H1 (cell line): ENCODE measurements around the gene NIT2. TPM values are rescaled to one million over a fixed set of nuclear protein-coding genes. Genes with fewer than 3 reads are reported as not detected.

Experiments
- CTCF ChIA-PET: fragments of 300-600 bp; sonication (Branson Sonifier 250); formaldehyde crosslinking; loops from one replicate; lab custom pipeline; 2021; ENCODE audit not compliant: partially characterized antibody; lab: Charles Lee
- POLR2A ChIA-PET: fragments of 300-600 bp; sonication (Branson Sonifier 250); formaldehyde crosslinking; loops from one replicate; lab custom pipeline; 2021; ENCODE audit warnings: inconsistent platforms; ENCODE audit not compliant: partially characterized antibody; lab: Charles Lee
- DNase-seq, 2 experiments: peaks; one replicate each; pipeline versions ENCODE4 v3.0.0 to v3.0.0-alpha.2; 2010 to 2022; ENCODE audit warnings: low spot score in 2 of 2, low read depth in 1 of 2, mixed read lengths in 1 of 2
- FAIRE-seq: peaks from 2 replicates; lab custom pipeline; 2011; peaks lifted over from hg19 to GRCh38; lab: Jason Lieb, UNC
- H2AFZ ChIP-seq: 2 replicates; pipeline ENCODE4 v1.8.1; 2012; ENCODE audit warnings: low read length, inconsistent platforms
- H2AK5ac ChIP-seq: 2 replicates; pipeline ENCODE4 v1.6.1; 2013; ENCODE audit warnings: low read depth, low read length
- H2BK120ac ChIP-seq: replicated peaks from 2 replicates; pipeline ENCODE3; 2013; ENCODE audit warnings: low read depth, low read length, inconsistent platforms
- H2BK12ac ChIP-seq: 2 replicates; pipeline ENCODE4 v1.6.1; 2013; ENCODE audit warnings: low read depth, low read length
- H2BK15ac ChIP-seq: 2 replicates; pipeline ENCODE4 v1.6.1; 2013; ENCODE audit warnings: low read length
- H2BK20ac ChIP-seq: 2 replicates; pipeline ENCODE4 v1.6.1; 2013; ENCODE audit warnings: low read length
- H2BK5ac ChIP-seq: 2 replicates; pipeline ENCODE4 v1.6.1; 2013; ENCODE audit warnings: low read depth, low read length
- H3K14ac ChIP-seq: 2 replicates; pipeline ENCODE4 v1.6.1; 2013; ENCODE audit warnings: inconsistent platforms; ENCODE audit not compliant: insufficient read length
- H3K18ac ChIP-seq: 2 replicates; pipeline ENCODE4 v1.6.1; 2013; ENCODE audit warnings: low read length; ENCODE audit errors: extremely low read depth
- H3K23ac ChIP-seq: 2 replicates; pipeline ENCODE4 v1.6.1; 2013; ENCODE audit warnings: inconsistent platforms; ENCODE audit not compliant: insufficient read length
- H3K23me2 ChIP-seq: 2 replicates; pipeline ENCODE4 v1.6.1; 2013; ENCODE audit warnings: low read depth, low read length
- H3K27ac ChIP-seq: 2 replicates; pipeline ENCODE4 v1.6.1; 2011; ENCODE audit warnings: low read depth, low read length, inconsistent platforms
- H3K27me3 ChIP-seq, 4 experiments: replicated peaks in 1 of 4; 1 replicate in 1 of 4; 2 replicates in 3 of 4; pipeline versions ENCODE4 v1.6.1 to v1.8.1; 2011 to 2013; ENCODE audit warnings: low read length in 3 of 4, mild to moderate bottlenecking in 3 of 4, inconsistent platforms in 2 of 4, mixed read lengths in 2 of 4, moderate library complexity in 1 of 4; ENCODE audit not compliant: control insufficient read depth in 3 of 4, insufficient read depth in 3 of 4; ENCODE audit errors: extremely low read depth in 1 of 4
- H3K36me3 ChIP-seq, 4 experiments: 2 replicates each; pipeline versions ENCODE4 v1.6.1 to v1.8.1; 2011 to 2013; ENCODE audit warnings: mild to moderate bottlenecking in 4 of 4, low read length in 3 of 4, moderate library complexity in 2 of 4, control low read depth in 1 of 4, inconsistent platforms in 1 of 4; ENCODE audit not compliant: insufficient read depth in 4 of 4, control insufficient read depth in 2 of 4
- H3K4ac ChIP-seq: replicated peaks from 2 replicates; pipeline ENCODE3; 2013; ENCODE audit warnings: low read length, low read depth, mixed read lengths, inconsistent platforms; ENCODE audit not compliant: insufficient read length
- H3K4me1 ChIP-seq, 4 experiments: replicated peaks in 1 of 4; 1 replicate in 1 of 4; 2 replicates in 3 of 4; pipeline versions ENCODE4 v1.6.1 to v1.8.1; 2011 to 2013; ENCODE audit warnings: low read length in 3 of 4, inconsistent platforms in 2 of 4, mixed read lengths in 1 of 4; ENCODE audit not compliant: insufficient read depth in 4 of 4, control insufficient read depth in 3 of 4
- H3K4me2 ChIP-seq, 2 experiments: 2 replicates each; pipeline versions ENCODE4 v1.6.1 to v1.8.1; 2011 to 2013; ENCODE audit warnings: low read depth in 2 of 2, low read length in 2 of 2, control low read depth in 1 of 2, inconsistent platforms in 1 of 2, mild to moderate bottlenecking in 1 of 2; ENCODE audit not compliant: insufficient read depth in 1 of 2
- H3K4me3 ChIP-seq, 4 experiments: fragments of 200-600, 300-600 bp in 1 of 4; sonication (generic), shearing (Covaris generic), sonication (Bioruptor Twin) in 1 of 4; 2 replicates each; pipeline versions ENCODE4 v1.5.1 to v1.8.1; 2011 to 2016; ENCODE audit warnings: low read length in 4 of 4, low read depth in 3 of 4, control low read depth in 2 of 4, inconsistent platforms in 2 of 4, mild to moderate bottlenecking in 2 of 4, mixed read lengths in 1 of 4, moderate library complexity in 1 of 4; ENCODE audit not compliant: insufficient read depth in 2 of 4; ENCODE audit errors: extremely low read depth in 1 of 4
- H3K56ac ChIP-seq: replicated peaks from 2 replicates; pipeline ENCODE3; 2013; ENCODE audit warnings: low read depth, mild to moderate bottlenecking, mixed read lengths, low read length, inconsistent platforms; ENCODE audit not compliant: insufficient read length
- H3K79me1 ChIP-seq: 2 replicates; pipeline ENCODE4 v1.6.1; 2013; ENCODE audit warnings: low read depth, low read length, control low read depth
- H3K79me2 ChIP-seq, 2 experiments: 2 replicates each; pipeline versions ENCODE4 v1.6.1 to v1.8.1; 2012 to 2013; ENCODE audit warnings: low read length in 2 of 2, mild to moderate bottlenecking in 2 of 2, inconsistent platforms in 1 of 2; ENCODE audit not compliant: insufficient read depth in 2 of 2, control insufficient read depth in 1 of 2
- H3K9ac ChIP-seq, 4 experiments: replicated peaks in 1 of 4; 1 replicate in 1 of 4; 2 replicates in 3 of 4; pipeline versions ENCODE4 v1.6.1 to v1.8.1; 2011 to 2013; ENCODE audit warnings: low read depth in 3 of 4, low read length in 3 of 4, control low read depth in 2 of 4, mild to moderate bottlenecking in 2 of 4, moderate library complexity in 2 of 4, inconsistent platforms in 1 of 4; ENCODE audit errors: extremely low read depth in 1 of 4
- H3K9me3 ChIP-seq, 2 experiments: 2 replicates each; pipeline versions ENCODE4 v1.6.1 to v1.8.1; 2012 to 2013; ENCODE audit warnings: mild to moderate bottlenecking in 2 of 2, moderate library complexity in 2 of 2, control low read depth in 1 of 2, inconsistent platforms in 1 of 2, low read depth in 1 of 2, low read length in 1 of 2, mixed read lengths in 1 of 2; ENCODE audit not compliant: insufficient read depth in 2 of 2
- H4K20me1 ChIP-seq, 2 experiments: replicated peaks in 1 of 2; 2 replicates each; pipeline versions ENCODE3 to v1.8.1; 2011 to 2013; ENCODE audit warnings: inconsistent platforms in 2 of 2, low read length in 2 of 2, mild to moderate bottlenecking in 1 of 2; ENCODE audit not compliant: insufficient read depth in 2 of 2, control insufficient read depth in 1 of 2
- H4K5ac ChIP-seq: 2 replicates; pipeline ENCODE4 v1.6.1; 2013; ENCODE audit warnings: low read length, low read depth, mixed read lengths, inconsistent platforms; ENCODE audit not compliant: insufficient read length
- H4K8ac ChIP-seq: 2 replicates; pipeline ENCODE4 v1.8.0; 2013; ENCODE audit warnings: mild to moderate bottlenecking, moderate library complexity, low read length, inconsistent platforms; ENCODE audit not compliant: insufficient read depth; ENCODE audit errors: extremely low read depth
- H4K91ac ChIP-seq: replicated peaks from 2 replicates; pipeline ENCODE3; 2013; ENCODE audit warnings: low read length, mixed read lengths, inconsistent platforms; ENCODE audit not compliant: insufficient read length
- ATF3 ChIP-seq: IDR thresholded peaks from 2 replicates; pipeline ENCODE4 v1.6.1; 2011; ENCODE audit warnings: low read depth, mild to moderate bottlenecking, low read length; ENCODE audit not compliant: insufficient read depth
- CTBP2 ChIP-seq: IDR thresholded peaks from 2 replicates; pipeline ENCODE4 v1.7.0; 2011; ENCODE audit warnings: borderline replicate concordance, mild to moderate bottlenecking, moderate library complexity, mixed read lengths, low read length; ENCODE audit not compliant: insufficient read depth, insufficient read length
- EP300 ChIP-seq, 2 experiments: IDR thresholded peaks; 1 replicate in 1 of 2; 2 replicates in 1 of 2; pipeline ENCODE4 v1.6.1; 2011 to 2012; ENCODE audit warnings: low read depth in 2 of 2, low read length in 2 of 2, mild to moderate bottlenecking in 2 of 2, borderline replicate concordance in 1 of 2, inconsistent platforms in 1 of 2, moderate library complexity in 1 of 2
- EZH2 ChIP-seq: fragments of 200-600 bp; sonication (generic); IDR thresholded peaks from 2 replicates; pipeline ENCODE4 v1.7.1; 2012; ENCODE audit warnings: low read depth, mild to moderate bottlenecking, moderate library complexity, low read length, inconsistent platforms; ENCODE audit not compliant: severe bottlenecking
- HDAC2 ChIP-seq, 2 experiments: fragments of 300-600 bp in 1 of 2; sonication (generic) in 1 of 2; IDR thresholded peaks; 2 replicates each; pipeline ENCODE4 v1.6.1; 2011 to 2012; ENCODE audit warnings: low read depth in 2 of 2, low read length in 2 of 2, mild to moderate bottlenecking in 2 of 2, moderate library complexity in 2 of 2, borderline replicate concordance in 1 of 2, inconsistent platforms in 1 of 2
- HDAC6 ChIP-seq: IDR thresholded peaks from one replicate; pipeline ENCODE4 v1.7.1; 2012; ENCODE audit warnings: low read depth, mild to moderate bottlenecking, inconsistent platforms, low read length, moderate library complexity
- KDM5A ChIP-seq: fragments of 200-600 bp; IDR thresholded peaks from 2 replicates; pipeline ENCODE4 v1.7.1; 2012; ENCODE audit warnings: mild to moderate bottlenecking, low read length, inconsistent platforms, mixed read lengths
- MAFK ChIP-seq: IDR thresholded peaks from 2 replicates; pipeline ENCODE4 v1.6.1; 2012; ENCODE audit warnings: low read depth, mild to moderate bottlenecking, improper control_type of control experiment, low read length
- POLR2A ChIP-seq, 2 experiments: IDR thresholded peaks; 1 replicate in 1 of 2; 2 replicates in 1 of 2; pipeline ENCODE4 v1.6.1; 2011; ENCODE audit warnings: low read depth in 2 of 2, low read length in 2 of 2, mild to moderate bottlenecking in 2 of 2; ENCODE audit errors: control extremely low read depth in 1 of 2
- WGBS, 2 experiments: shearing (Covaris generic) in 1 of 2; methylation state at CpG; one replicate each; pipeline versions ENCODE4 v1.1.6 to v1.1.7; 2013 to 2015; ENCODE audit warnings: low lambda C conversion rate in 2 of 2, mixed read lengths in 2 of 2, inconsistent platforms in 1 of 2, low coverage in 1 of 2, missing lambda C conversion rate in 1 of 2; ENCODE audit not compliant: insufficient replicate concordance in 2 of 2, insufficient coverage in 1 of 2, insufficient read length in 1 of 2; ENCODE audit errors: extremely low coverage in 1 of 2, missing lambda C conversion rate in 1 of 2; 5-methylcytosine and 5-hydroxymethylcytosine counted together
- polyA plus RNA-seq, 7 experiments: library from polyadenylated mRNA; depleted of rRNA in 3 of 7; stranded (reverse) in 5 of 7; unstranded in 2 of 7; fragments of >200 nt in 5 of 7; fragments of 200-250 nt in 2 of 7; gene quantifications; 1 replicate in 5 of 7; 2 replicates in 1 of 7; 4 replicates in 1 of 7; pipeline versions ENCODE4 v1.2.1 to v1.2.3, GENCODE V29; 2011 to 2013; ENCODE audit warnings: missing spikeins in 2 of 7, mixed read lengths in 2 of 7
- total RNA-seq: library from RNA; stranded (reverse); fragmentation: NEBNext Ultra II Directional; extraction: Animal tissue kit (Norgen Biotek cat#: 25700); gene quantifications from 2 replicates; pipeline ENCODE4 v1.2.1, GENCODE V29; 2021
- TF ChIP-seq, protein P1 (sequence below), 3 experiments: IDR thresholded peaks; 1 replicate in 2 of 3; 2 replicates in 1 of 3; pipeline versions ENCODE4 v1.5.1 to v1.6.1; 2011; ENCODE audit warnings: low read length in 3 of 3, mild to moderate bottlenecking in 3 of 3, inconsistent platforms in 2 of 3, low read depth in 1 of 3, moderate library complexity in 1 of 3; ENCODE audit not compliant: insufficient read depth in 1 of 3; ENCODE audit errors: control extremely low read depth in 1 of 3

Gene NIT2
- total and polyA plus RNA-seq, 2 of the 8 experiments (the other 6 are each of a cell fraction or from before 2014, with no cell fraction given) = 15.2 to 25.3 TPM

DNA sequence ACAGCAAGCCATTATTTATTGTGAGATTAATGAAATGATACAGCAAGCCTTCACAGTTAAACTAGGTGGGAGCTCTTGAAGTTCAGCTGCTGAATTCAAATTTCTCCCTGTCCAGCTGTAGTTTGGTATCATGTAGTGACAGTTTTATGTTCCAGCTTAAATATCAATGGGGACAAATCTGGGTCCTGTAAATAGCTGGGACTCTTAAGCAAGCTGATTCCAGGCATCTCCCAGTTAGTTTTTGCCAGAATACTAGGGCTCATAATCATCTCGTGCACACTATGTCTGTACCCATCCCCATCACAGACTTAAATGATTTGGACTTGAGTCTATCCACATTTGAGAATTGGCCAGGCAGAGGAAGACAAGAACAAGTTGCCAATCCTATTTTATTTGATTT is 27.9 kb upstream of the NIT2 start:
- Histone ChIP-seq H2AFZ (no peak overlapping the region), H2AK5ac (no peak overlapping the region), H3K23me2 (no peaks in the 10 kb centered on the region), H3K18ac (no peak overlapping the region), H4K8ac (no peak overlapping the region), H3K27ac (no peak overlapping the region), H3K23ac (no peak overlapping the region), H4K5ac (no peak overlapping the region), H3K4me1 (peaks cover 0 to under 1% (median 0%) of the 10 kb centered on the region in 4 experiments; a peak in 2 of 7 replicates), H3K9ac (no peak overlapping the region), H2BK20ac (no peak overlapping the region), H3K14ac (no peak overlapping the region), H3K27me3 (no peaks in the 10 kb centered on the region), H3K4me3 (no peak overlapping the region), H2BK120ac (no peak overlapping the region), H2BK15ac (no peak overlapping the region), H2BK5ac (no peak overlapping the region), H3K56ac (no peak overlapping the region), H3K4ac (no peak overlapping the region), H3K36me3 (peaks cover 0 to 5% (median 0%) of the 10 kb centered on the region in 4 experiments; a peak in 1 of 8 replicates), H4K91ac (no peak overlapping the region), H3K79me2 (no peaks in the 10 kb centered on the region), H3K4me2 (no peak overlapping the region), H2BK12ac (no peak overlapping the region), H3K9me3 (no peaks in the 10 kb centered on the region), H4K20me1 (no peaks in the 10 kb centered on the region), H3K79me1 (no peaks in the 10 kb centered on the region)
- no peak for FAIRE-seq
- ChIA-PET CTCF (interaction anchor here (1.6 kb wide), 1 partner anchor 10 kb away, joined by 5 read pairs; no protein-coding TSS in a partner anchor), POLR2A (interaction anchor here (0.9 kb wide), 1 partner anchor 9 kb away, joined by 4 read pairs; no protein-coding TSS in a partner anchor)
- 100% methylated on average over 1 of the region's 1 CpG; no CpG with 5 or more reads in 1 of the 2 experiments for WGBS, 2 experiments
- no peak for DNase-seq
- TF ChIP-seq CTBP2 = no peak
- no peak for TF ChIP-seq POLR2A (IDR thresholded peaks at IDR 0.05; ENCODE audit: control extremely low read depth in 1 of 2, low read depth in 2 of 2, low read length in 2 of 2)
- no peak for TF ChIP-seq KDM5A
- TF ChIP-seq, protein P1, sequence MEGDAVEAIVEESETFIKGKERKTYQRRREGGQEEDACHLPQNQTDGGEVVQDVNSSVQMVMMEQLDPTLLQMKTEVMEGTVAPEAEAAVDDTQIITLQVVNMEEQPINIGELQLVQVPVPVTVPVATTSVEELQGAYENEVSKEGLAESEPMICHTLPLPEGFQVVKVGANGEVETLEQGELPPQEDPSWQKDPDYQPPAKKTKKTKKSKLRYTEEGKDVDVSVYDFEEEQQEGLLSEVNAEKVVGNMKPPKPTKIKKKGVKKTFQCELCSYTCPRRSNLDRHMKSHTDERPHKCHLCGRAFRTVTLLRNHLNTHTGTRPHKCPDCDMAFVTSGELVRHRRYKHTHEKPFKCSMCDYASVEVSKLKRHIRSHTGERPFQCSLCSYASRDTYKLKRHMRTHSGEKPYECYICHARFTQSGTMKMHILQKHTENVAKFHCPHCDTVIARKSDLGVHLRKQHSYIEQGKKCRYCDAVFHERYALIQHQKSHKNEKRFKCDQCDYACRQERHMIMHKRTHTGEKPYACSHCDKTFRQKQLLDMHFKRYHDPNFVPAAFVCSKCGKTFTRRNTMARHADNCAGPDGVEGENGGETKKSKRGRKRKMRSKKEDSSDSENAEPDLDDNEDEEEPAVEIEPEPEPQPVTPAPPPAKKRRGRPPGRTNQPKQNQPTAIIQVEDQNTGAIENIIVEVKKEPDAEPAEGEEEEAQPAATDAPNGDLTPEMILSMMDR (IDR thresholded peaks at IDR 0.05; ENCODE audit: control extremely low read depth in 1 of 3, insufficient read depth in 1 of 3, low read depth in 1 of 3, low read length in 3 of 3) = no peak
- TF ChIP-seq EP300 (IDR thresholded peaks at IDR 0.05; ENCODE audit: borderline replicate concordance in 1 of 2, low read depth in 2 of 2, low read length in 2 of 2) = no peak
- TF ChIP-seq EZH2 = no peak
- TF ChIP-seq HDAC6 = no peak
- TF ChIP-seq MAFK = no peak
- no peak for TF ChIP-seq ATF3
- no peak for TF ChIP-seq HDAC2 (IDR thresholded peaks at IDR 0.05; ENCODE audit: borderline replicate concordance in 1 of 2, low read depth in 2 of 2, low read length in 2 of 2)
